SU-DHL-6 (cell line): ENCODE measurements around the gene COL4A1.

Source experiments
- H2AFZ ChIP-seq: fragments of 200-600 bp; sonication (generic); 2 replicates; pipeline ENCODE4 v1.6.1; 2014; ENCODE audit warnings: low read depth, mild to moderate bottlenecking, moderate library complexity, mixed read lengths, antibody characterized with exemption, low read length; ENCODE audit not compliant: severe bottlenecking
- H3F3A ChIP-seq: fragments of 200-600 bp; shearing (Covaris generic); 2 replicates; pipeline ENCODE4 v1.6.0; 2016; ENCODE audit warnings: antibody characterized with exemption, mild to moderate bottlenecking; ENCODE audit not compliant: insufficient read depth
- H3K27ac ChIP-seq: fragments of 200-600 bp; sonication (generic); 2 replicates; pipeline ENCODE4 v1.5.1; 2016; ENCODE audit warnings: low read depth, mild to moderate bottlenecking, low read length, moderate library complexity, mixed read lengths
- H3K27me3 ChIP-seq: fragments of 200-600 bp; sonication (generic), shearing (Covaris generic); 2 replicates; pipeline ENCODE4 v1.6.0; 2014; ENCODE audit warnings: mild to moderate bottlenecking, low read length
- H3K36me3 ChIP-seq: fragments of 200-600 bp; sonication (generic); 2 replicates; pipeline ENCODE4 v1.6.1; 2014; ENCODE audit warnings: mild to moderate bottlenecking, low read length, mixed read lengths
- H3K4me2 ChIP-seq: fragments of 300-600, 200-600 bp; shearing (Covaris generic), sonication (generic); 2 replicates; pipeline ENCODE4 v1.6.0; 2014; ENCODE audit warnings: low read length, low read depth, mild to moderate bottlenecking; ENCODE audit not compliant: poor library complexity, severe bottlenecking
- H3K4me3 ChIP-seq: fragments of 200-600 bp; sonication (generic); 2 replicates; pipeline ENCODE4 v1.5.1; 2014; ENCODE audit warnings: antibody characterized with exemption, low read length, mild to moderate bottlenecking, mixed read lengths; ENCODE audit not compliant: insufficient read depth, poor library complexity, severe bottlenecking
- H3K79me2 ChIP-seq: fragments of 200-600 bp; sonication (generic); 2 replicates; pipeline ENCODE4 v1.6.1; 2014; ENCODE audit warnings: mild to moderate bottlenecking, low read length, moderate library complexity; ENCODE audit not compliant: insufficient read depth
- H3K9ac ChIP-seq: fragments of 200-600 bp; sonication (generic); 2 replicates; pipeline ENCODE4 v1.7.0; 2014; ENCODE audit warnings: mild to moderate bottlenecking, low read length
- H3K9me2 ChIP-seq: fragments of 200-600 bp; sonication (generic); replicated peaks from 2 replicates; pipeline ENCODE4 v1.6.1; 2014; ENCODE audit warnings: low read length; ENCODE audit not compliant: insufficient read depth
- H3K9me3 ChIP-seq: fragments of 200-600 bp; sonication (generic); 2 replicates; pipeline ENCODE4 v1.6.1; 2014; ENCODE audit warnings: low read length, mixed read lengths; ENCODE audit not compliant: insufficient read depth
- H4K20me1 ChIP-seq: fragments of 200-600 bp; sonication (generic); 2 replicates; pipeline ENCODE4 v1.6.1; 2014; ENCODE audit warnings: low read depth, mild to moderate bottlenecking, antibody characterized with exemption, low read length, moderate library complexity, mixed read lengths
- CTCF ChIP-seq: fragments of 200-600 bp; sonication (generic); IDR thresholded peaks from one replicate; pipeline ENCODE4 v1.5.1; 2017; ENCODE audit warnings: antibody characterized with exemption, mild to moderate bottlenecking, low read length, moderate library complexity; ENCODE audit not compliant: insufficient read depth, poor library complexity, severe bottlenecking
- EZH2phosphoT487 ChIP-seq: fragments of 200-600 bp; sonication (generic), shearing (Covaris generic); conservative IDR thresholded peaks from 2 replicates; pipeline ENCODE4 v1.6.1; 2018; ENCODE audit warnings: mild to moderate bottlenecking, antibody characterized with exemption, low read length, moderate library complexity, mixed read lengths

Gene COL4A1

DNA sequence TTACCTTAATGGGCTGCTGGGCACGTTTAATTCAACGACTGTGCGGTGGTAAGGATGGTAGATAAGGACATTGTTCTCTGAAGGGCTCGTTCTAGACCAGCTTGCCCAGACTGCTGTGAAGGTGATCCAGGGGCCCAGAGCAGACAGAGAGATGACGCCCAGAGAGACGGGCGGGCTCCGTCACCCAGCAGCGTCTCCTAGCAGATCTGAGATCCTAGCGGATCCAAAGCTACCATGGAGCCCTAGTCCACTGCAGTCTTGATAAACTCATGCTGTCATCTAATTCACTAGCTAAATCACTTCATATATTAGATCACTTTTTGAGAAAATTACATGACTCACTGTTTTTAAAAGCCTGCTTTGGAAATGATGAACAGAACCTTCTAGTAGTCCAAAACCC lies 21.6 kb upstream of the COL4A1 start:
- Histone ChIP-seq H3K9ac (no peak overlapping the region), H3K9me2 (no peaks in the 10 kb centered on the region), H2AFZ (no peak overlapping the region), H3K79me2 (no peaks in the 10 kb centered on the region), H3F3A (no peaks in the 10 kb centered on the region), H3K36me3 (no peaks in the 10 kb centered on the region), H3K4me2 (no peak overlapping the region), H3K27ac (no peak overlapping the region), H3K27me3 (no peaks in the 10 kb centered on the region), H3K9me3 (no peaks in the 10 kb centered on the region), H4K20me1 (no peaks in the 10 kb centered on the region), H3K4me3 (no peak overlapping the region)
- TF ChIP-seq CTCF = no peak
- TF ChIP-seq EZH2phosphoT487 = no peak

DNA sequence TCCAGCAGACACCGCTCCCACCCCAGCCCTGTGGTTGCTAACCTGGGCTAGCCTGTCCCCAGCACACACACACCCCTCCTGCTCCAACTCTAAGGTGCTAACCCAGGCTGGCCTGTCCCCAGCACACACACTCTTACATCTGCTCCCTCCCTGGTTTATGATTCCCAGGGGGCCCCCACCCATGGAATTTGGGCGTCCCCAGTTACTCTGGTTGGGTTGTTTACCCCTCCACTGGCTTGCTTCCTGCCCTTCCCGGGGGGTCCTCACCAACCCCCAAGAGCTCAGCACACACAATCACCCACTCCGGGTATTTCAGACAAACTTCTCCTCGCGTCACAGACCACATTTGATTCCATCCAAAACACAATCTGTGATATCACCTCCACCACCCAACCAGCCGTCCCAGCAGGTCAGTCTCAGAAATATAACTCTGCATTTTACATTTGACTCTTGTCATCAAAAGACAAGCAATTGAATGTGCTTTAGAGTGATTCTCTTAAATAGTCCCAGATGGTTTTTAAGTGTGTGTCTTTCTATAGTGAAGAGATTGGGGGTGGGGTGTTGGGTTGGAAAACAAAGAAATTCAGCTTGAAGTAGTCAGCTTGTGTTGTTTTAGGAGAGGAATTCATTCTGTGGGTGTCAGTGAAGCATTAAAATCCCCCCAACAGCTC lies 20.2 kb upstream of the COL4A1 start:
- Histone ChIP-seq H3K9me3 (no peaks in the 10 kb centered on the region), H3K4me3 (no peak overlapping the region), H2AFZ (no peak overlapping the region), H3K27ac (no peak overlapping the region), H3K9me2 (no peaks in the 10 kb centered on the region), H4K20me1 (no peaks in the 10 kb centered on the region), H3K27me3 (no peaks in the 10 kb centered on the region), H3F3A (no peaks in the 10 kb centered on the region), H3K4me2 (no peak overlapping the region), H3K9ac (no peak overlapping the region), H3K36me3 (no peaks in the 10 kb centered on the region), H3K79me2 (no peaks in the 10 kb centered on the region)
- TF ChIP-seq EZH2phosphoT487 (no peak), CTCF (no peak)

DNA sequence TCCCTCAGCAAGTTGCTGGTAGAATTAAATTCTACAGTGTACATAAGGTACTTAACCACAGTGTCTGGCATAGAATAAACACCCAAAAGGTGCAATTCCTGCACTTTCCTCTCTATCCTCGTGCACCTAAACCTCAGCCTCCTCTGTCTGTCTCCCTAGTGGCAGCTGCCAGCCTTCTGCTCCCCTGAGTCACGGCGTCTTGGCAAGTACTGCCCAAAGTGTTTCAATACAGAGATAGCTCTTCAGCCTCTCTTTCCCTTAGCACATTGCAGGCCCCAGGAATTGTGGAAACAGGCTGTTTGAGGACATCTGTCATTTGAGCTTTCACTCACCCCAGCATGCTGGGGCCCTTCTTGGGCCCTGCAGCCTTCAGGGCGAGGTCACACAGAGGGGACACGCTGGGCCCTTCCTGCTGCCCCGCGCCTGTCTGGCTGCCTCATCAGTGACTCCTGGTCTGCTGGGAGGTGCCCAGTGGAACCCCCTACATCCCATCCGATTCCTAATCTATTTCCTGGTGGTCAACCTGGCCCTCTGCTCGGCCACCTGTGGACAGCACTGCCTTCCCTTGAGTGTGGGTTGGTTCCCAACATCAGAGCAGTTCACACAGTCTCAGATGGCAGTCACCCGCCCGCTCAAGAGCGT lies 19.4 kb upstream of the COL4A1 start:
- Histone ChIP-seq H3K9ac (no peak overlapping the region), H3K9me2 (no peaks in the 10 kb centered on the region), H3K27ac (no peak overlapping the region), H3K79me2 (no peaks in the 10 kb centered on the region), H3K27me3 (no peaks in the 10 kb centered on the region), H3K9me3 (peaks cover 4% of the 10 kb centered on the region; the same call in 1 of the 2 replicates), H3K36me3 (no peaks in the 10 kb centered on the region), H2AFZ (no peak overlapping the region), H3K4me2 (no peak overlapping the region), H4K20me1 (no peaks in the 10 kb centered on the region), H3K4me3 (no peak overlapping the region), H3F3A (no peaks in the 10 kb centered on the region)
- TF ChIP-seq CTCF (no peak), EZH2phosphoT487 (no peak)
